Activated CD8-positive, alpha-beta memory T cell treated with anti-CD3 and anti-CD28 coated beads, Interleukin-2, amount 50 U/mL, for 1 hour (primary cell): ENCODE results near the gene FRK.
"Not testable (repeated sequence)": the region's sequence is repeated elsewhere in the genome, so short reads cannot be mapped to it uniquely, and the experiment has no call there.

Source experiments
- DNase-seq: peaks from one replicate; pipeline ENCODE4 v3.0.0-alpha.2; 2020; ENCODE audit errors: extremely low read depth

Gene FRK

DNA sequence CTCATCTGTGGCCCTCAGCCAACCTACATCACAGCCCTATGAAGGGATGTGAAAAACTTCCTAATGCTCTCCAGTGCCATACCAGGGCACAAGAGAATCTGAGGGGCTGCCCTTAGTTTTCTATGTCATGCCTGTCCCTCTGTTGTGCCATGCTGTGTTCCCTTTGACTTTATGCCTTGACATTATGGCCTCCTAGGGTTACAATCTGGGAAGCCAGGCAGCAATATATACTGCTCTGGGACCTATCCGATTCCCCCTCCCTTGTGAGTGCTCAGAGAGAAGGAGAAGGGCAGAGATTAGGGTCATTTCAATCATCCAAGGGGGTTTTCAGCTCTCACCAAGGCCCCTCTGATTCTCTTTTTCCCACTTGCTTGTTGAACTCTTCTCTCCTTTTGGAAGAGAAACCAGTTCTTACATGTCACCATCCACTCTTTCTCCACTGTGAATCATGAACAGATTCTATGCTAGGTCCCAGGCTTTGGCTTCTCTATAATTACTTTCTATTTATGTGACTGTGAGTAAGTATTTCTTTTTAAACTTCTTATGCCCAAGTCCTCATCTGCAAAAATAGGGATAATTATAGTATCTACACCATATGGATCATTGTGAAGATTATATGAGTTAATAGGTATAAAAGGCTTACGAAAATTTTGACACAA, 14.2 kb upstream of the FRK start:
- no peak for DNase-seq

DNA sequence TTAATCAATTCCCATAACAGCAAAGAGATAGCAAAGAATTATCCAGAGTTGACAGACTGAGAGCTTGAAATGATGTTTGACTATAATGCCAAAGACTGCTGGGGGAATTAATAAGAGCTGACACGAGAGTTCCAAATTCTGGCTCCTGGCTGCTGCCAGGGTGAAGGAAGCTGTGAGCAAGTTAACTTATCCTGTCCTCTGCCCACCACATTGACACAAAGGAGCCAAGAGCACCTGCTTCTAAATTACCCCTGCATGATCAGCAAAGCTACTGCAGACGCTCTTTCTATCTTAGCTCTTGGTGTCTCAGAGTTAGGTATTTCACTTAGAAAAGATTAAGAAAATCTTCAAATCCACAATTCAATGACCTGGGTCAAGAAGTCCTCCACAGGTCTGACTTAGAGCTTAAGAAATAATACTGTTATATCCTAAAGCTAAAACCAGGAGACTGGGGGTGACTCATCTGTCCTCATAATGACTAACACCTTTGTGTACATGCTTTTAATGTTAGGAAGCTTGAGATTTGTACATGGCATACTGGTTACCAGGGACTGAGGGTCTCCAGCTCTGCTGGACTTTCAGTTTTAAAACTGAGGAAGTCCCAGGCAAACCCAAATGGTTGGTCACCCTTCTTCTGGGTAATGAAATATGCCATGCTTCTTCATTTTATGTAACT, 13.2 kb upstream of the FRK start:
- no peak for DNase-seq

DNA sequence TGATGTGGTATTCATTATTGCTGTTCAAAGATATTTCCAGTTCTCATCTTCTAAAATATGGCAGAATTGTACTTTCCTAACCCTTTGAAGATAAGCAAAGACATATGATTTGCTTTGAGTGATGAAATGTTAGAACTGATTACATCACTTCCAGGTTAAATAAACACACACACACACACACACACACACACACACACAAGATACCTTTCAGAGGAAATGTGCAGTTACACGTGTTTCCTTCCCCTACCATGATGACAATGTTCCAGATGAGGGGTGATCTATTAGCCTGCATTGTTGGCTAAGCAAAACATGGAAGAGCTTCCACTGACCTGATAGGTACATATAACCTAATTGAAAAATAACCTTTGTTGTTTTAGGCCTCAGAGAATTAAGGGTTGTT, 11.7 kb upstream of the FRK start:
- no peak for DNase-seq

DNA sequence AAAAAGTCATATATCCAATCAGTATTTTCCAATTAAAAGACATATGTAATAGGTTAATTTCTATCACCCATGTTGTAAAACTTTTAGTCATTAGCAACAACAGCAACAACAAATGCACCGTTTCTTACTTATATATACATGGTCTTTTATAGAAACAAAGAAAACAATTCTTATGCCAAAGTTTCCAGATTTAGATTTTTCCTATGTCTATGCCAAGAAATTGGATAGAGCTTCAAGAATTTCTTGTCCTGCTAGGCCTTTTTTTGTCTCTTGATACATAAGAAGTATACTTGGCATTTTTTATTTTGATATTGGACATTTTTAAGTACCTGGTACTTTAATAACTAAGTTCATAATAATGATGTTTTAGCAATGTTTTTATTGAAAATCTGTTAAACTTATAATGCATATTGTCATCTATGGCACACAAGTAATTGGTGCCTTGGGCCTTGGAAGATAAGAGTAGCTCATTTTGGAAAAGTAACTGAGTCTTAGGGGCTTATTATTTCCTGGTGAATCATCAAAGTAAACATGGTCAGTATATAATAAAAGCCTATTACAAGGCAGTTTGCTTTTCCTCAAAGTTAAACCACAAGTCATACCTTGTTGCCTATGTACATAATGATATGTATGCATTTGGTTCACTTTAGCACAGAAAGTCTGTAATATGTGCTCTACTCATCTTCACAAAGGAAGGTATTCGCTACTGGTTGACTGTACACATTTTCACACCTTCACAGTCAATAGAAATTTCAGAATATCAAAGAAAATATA, 10.1 kb upstream of the FRK start:
- no peak for DNase-seq

DNA sequence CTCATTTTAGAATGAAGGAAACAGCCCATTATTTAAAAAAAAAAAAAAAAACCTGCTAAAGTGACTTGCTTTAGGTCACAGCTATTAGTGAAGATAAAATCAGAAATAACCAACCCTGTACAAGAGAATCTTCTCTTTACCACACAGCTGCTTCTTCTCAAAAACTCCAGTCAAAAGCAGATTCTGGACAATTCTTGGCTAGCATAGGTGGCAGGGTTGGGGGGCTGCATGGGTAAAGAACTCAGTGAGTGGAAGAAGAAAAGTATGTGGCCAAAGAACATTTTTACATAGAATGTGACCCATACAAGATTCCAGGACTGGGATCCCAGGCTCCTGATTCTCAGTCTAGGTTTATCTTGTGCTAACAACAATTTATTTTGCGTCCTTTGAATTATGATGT, 9.4 kb upstream of the FRK start:
- no peak for DNase-seq

DNA sequence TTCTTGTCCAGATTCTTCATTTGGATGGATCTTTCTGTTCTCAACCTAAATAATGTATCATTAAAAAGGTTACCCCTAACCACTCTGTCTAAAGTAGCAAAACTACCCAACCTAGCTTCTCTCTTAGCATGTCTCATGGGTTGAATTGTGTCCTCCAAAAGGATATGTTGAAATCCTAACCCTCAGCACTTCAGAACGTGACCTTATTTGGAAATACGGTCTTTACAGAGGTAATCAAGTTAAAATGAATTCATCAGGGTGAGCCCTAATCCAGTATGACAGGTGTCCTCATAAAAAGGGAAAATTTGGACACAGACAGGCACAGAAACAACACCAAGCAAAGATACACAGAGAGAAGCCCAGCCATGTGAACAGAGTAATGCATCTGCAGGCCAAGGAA, 6.1 kb upstream of the FRK start:
- no peak for DNase-seq

DNA sequence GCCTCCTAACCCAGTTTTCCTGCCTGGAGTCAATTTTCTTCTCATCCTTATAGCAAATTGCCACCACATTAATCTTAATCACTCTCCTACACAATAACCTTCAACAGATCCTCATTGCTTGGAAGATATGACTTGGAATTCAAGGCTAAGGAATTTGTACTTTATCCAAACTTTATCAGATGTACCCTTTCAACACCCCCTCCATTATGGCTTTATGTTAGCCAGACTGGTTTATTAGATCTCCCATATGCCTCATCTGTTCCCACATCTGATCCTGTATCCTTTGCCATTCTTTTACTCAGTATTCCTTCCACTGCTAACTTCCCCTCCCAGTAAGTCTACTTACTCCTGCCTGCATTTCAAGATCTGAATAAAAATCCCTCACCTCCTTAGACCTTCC, 4.0 kb upstream of the FRK start:
- no peak for DNase-seq

DNA sequence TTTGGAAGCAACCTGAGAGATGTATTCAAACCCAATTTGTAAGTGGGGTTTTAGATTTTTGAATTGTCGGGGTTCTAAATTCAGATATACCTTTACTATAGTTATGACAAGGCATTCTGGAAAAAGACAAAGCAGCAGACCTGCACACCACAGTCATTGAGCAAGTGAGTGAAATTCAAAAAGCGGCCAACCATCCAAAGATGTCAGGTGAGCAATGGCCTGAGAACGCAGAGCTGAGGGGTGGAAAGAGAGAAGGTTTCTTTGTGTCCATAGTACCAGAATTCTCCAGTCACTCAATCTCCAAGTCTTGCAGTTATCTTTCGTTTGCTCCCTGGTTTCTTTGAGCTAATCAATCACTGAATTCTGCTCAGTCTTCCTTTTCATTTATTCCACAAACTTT, 1.8 kb upstream of the FRK start:
- DNase-seq, result no peak

DNA sequence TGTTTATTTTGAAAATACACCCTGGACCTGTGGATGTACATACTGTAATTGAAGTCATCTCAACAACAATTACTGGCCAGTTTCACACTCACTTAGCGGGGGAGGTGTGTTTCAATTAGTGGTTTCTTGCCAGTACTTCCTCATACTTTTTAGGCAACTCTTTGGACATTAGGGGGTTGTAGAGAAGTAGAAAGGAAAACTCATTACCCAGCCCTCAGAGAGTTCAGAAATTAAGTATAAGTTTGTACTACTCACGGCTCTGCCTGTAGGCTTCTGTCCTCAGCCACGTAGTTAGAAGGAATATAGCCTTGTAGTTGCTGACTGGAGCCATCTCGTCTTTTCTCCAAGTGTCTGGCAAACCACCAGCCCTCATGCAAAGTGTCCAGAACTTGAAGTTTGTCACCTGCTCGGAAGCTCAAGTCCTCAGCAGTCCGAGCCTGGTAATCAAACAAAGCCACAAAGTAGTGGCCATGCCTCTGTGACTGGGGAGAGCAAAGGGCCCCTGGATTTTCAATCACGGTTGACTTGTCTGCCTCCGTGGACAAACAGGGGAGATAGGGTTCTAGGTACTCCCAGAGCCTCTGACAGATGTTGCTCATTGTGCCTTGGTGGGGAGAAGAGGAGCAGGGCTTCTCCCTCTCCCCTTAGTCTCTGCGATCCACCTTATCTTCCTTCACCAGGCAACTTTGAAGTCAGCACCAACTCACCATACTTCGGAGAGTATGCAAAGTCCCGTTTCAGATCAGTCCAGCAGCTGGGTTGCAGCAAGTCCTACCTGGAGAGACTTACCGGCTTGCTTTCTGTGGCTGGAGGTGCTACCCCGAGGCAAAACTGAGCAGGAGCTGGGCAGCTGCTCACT, 749 bp downstream of the FRK start:
- DNase-seq, result no peak

DNA sequence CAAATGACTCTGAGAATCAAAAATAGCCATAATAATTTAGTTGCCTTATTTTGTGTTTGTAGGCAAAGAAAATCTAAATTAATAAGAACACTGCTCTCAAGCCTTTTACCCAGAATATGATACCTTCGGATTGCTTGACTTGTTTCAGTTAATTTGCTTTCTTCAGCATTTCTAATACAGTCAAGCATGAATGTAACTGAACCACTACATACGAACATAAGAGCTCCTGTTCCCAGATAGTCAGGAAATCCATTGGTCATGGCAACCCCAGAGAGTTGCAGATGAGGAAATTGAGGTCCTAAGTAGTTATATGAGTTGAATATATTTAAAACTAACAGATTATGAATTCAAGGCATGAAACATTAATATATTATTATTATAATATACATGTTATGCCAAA, 2.9 kb downstream of the FRK start:
- DNase-seq, result no peak

DNA sequence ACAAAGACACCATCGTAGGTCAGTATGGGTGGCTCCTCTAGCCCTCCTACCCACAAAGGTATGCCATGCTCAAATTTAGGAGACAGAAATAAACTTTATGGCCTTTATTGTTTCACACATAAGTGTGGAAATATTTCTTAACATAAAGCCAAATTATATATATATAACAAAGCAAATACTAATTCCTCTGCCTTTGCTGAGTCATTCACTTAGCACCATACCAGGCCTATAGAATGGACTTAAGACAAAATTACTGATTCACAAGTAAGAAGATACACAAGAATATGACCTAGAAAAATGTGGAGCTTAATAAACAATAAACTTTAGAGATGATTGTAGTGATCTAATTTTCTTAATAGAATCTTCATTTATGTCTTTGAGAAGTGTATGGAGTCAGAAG, 5.2 kb downstream of the FRK start:
- DNase-seq, result no peak

DNA sequence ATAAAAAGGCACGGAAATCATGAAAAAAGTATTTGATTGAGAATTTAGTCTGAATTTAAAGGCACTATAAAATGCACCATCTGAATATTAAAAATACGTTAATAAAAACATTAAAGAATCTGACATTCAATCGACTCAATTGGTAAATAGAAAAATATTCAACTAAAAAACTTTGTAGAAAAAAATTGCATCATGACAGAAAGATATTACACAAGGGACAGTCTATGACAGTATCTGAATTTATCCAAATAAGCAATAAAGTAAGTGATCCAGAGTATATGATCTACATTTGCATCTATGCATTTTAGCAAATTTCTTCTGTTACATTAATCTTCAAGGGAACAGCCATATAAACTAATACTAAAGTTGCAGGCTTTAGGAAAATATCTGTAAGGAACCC, 9.4 kb downstream of the FRK start:
- DNase-seq, result no peak

DNA sequence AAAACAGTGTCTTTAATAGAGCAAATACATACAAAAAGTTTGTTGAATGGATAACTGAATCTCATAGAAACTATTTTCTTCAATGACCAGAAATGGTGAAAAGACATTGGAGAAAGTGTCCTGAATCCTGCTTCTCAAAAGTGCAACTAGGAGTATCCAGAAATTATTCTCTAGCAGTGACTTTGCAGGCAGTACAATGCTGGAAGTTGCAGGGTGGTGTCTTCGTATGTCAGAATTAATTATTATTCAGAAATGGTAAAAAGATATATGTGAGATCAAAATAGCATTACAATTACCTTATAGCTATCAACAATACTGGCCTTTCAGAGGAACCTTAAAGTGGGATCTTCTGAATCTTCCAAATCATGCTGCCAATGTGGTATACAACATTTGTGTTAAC, 10.0 kb downstream of the FRK start:
- no peak for DNase-seq

DNA sequence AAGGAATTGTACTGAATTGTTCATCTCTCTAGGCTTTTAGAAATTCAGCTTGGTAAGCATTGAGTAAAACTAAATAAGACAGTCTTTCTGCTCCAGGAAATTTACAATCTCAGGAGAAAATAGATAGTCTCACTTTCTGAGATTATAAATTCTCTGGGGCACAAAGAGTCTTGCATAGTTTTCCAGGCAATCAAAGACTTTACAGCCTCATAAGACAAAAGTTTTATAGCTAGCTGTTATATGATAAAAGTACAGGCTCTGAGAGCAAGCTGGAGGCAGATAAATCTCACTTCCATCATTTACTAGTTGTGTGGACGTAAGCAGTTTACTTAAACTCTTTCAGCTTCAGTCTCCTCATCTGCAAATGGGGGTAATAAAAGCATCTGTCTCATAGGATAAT, 11.4 kb downstream of the FRK start:
- DNase-seq, result no peak

DNA sequence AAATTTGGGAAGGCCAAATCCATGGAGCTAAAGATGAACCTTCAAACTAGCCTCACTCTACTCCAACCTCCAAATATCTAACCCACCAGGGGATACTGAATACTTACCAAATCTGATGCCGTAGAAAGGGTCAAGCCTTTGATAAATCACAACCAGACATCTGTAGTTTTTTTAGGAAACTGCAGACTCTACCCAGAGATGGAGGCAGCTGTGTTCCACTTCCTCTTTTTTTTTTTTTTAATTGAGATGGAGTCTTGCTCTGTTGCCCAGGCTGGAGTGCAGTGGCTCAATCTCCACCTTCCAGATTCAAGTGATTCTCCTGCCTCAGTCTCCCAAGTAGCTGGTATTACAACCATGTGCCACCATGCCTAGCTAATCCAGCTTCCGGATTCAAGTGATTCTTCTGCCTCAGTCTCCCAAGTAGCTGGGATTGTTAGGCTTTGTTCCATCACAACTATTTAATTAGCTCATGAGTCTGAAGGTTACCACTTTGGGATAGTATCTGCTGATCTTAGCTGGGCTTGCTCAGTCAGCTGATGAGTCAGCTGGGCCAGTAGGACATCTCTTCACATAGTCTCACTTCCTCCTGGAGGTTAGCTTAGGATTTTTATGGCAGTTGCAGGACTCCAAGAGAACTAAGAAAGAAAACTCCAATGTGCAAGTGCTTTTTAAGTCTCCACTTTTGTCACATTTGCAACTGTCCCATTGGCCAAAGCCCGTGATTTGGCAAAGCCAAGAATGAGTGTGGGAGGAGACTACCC, 13.3 kb downstream of the FRK start:
- no peak for DNase-seq

DNA sequence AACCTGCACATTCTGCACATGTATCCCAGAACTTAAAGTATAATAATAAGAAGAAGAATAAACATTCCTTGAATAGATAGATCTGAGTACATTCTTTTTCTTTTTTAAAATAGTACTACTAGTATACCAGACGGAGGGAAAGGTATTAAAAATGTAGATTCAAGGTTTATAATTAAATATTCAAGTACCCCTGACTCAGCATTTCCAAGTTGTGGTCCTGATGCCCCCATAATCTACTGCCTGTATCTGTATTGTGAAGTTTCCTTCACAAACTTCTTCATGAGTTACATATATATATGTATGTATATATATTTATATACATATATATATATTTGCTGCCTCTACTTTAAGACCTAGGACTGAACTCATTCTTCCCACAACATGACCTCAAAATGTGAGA, 14.0 kb downstream of the FRK start:
- DNase-seq, result no peak

DNA sequence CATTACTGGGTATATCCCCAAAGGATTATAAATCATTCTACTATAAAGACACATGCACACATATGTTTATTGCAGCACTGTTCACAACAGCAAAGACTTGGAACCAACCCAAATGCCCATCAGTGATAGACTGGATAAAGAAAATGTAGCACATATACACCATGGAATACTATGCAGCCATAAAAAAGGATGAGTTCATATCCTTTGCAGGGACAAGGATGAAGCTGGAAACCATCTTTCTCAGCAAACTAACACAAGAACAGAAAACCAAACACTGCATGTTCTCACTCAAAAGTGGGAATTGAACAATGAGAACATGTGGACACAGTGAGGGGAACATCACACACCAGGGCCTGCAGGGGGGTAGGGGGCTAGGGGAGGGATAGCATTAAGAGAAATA, 14.4 kb downstream of the FRK start:
- DNase-seq, result not testable (repeated sequence)

DNA sequence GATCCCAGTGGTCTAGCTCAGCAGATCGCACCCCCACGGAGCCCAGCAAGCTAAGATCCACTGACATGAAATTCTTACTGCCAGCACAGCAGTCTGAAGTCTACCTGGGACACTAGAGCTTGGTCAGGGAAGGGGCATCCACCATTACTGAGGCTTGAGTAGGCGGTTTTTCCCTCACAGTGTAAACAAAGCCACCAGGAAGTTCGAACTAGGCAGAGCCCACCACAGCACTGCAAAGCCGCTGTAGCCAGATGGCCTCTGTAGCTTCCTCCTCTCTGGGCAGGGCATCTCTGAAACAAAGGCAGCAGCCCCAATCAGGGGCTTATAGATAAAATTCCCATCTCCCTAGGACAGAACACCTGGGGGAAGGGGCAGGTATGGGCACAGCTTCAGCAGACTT, 18.8 kb downstream of the FRK start:
- DNase-seq, result no peak

DNA sequence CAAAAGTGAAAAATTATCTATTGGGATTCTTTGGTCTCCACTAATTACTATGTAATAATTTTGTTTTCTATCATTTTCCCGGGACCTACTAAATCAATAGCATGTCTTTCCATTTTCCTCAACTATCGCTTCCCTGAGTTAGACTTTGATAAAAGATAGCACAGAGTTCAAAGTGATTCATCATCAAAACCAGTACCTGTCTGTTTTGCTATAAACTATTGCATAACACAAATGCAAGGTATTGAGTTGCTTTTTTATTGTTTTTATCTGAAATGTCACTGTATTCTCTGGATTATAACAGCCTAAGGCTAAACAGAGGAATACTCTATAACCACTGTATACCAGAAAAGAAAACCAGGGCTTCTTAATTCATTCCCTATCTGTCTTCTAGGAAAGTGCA, 19.7 kb downstream of the FRK start:
- DNase-seq, result no peak

DNA sequence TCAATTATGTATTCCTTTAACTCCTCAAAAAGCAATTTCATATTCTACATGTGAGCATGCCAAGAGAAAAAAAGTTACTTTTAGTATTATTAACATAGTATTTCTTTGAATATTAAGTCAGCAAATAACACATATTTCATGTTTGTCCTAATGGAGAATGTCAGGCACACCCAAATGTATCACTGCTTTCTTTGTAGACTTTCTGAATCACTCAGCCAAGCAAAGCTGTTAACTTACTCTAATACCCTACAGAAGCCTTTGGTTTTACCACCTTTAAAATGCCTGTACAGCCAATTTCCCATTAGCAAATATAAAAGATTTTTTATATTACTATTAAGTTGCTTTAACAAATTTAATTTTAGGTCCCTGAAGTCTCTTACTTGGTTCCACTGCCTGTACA, 23.8 kb downstream of the FRK start:
- no peak for DNase-seq

DNA sequence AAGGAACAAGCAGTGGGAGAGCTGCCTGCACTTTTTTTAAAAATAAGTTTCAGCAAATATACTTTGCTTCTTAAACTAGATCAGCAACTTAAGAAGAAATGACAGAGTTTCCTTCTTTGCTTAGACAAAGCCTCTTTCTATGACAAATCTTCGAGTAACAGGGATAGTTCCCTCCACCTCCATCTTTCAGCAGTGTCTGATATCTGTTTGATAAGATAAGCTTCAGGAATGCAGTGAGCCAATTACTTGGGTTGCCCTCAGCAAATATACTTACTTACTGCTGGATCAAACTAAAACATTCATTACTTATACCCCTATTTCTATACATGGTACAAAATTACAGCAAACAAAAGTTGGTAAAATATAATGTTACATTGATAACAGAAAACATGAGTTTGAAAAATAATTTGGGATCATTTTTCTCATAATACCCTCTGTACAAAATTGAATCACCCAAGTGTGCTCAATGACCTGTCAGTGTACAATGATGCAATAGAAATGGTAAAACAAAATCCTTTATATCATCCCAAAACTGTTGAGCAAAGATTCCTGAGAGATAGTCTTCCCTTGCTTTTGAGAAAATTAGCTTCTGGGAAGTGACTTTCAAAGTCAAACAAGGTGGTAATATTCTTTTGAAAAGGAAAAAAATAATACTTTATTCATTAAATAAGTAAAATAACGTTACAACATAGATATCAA, 24.5 kb downstream of the FRK start:
- DNase-seq, result no peak
